ENCODE data around the gene SREBF2. TPM values are rescaled to one million over a fixed set of nuclear protein-coding genes. Genes with fewer than 3 reads are reported as not detected.
"Not testable (repeated sequence)": the region's sequence is repeated elsewhere in the genome, so short reads cannot be mapped to it uniquely, and the experiment has no call there.

SREBF2 gene
- total and polyA plus RNA-seq, 2 experiments from 2014 or later, result 113 to 114 TPM

DNA sequence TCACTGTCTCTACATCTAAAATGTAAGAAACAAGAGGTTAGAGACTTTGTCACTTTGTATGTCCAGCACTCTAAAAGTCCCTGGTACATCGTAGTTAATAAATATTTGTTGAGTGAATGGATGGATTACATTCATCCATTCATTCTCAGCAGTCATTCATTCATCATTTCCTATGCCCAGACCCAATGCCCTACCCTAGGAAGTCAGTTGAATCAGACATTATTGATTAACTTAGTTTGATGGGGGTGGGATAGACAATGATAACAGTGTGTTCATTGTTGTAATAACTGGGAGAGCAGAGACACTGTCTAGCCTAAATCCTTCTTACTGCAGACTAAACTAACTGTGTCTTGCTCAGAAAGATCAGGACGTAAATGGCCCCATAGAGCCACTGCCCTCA lies 115.2 kb downstream of the SREBF2 start:
- H2AFZ ChIP-seq, result no peak overlapping the region
- no peaks in the 10 kb centered on the region for H4K20me1 ChIP-seq (ENCODE audit: insufficient read depth, poor library complexity, severe bottlenecking)
- peaks cover 7% of the 10 kb centered on the region for H3K79me2 ChIP-seq
- TF ChIP-seq, protein P1, sequence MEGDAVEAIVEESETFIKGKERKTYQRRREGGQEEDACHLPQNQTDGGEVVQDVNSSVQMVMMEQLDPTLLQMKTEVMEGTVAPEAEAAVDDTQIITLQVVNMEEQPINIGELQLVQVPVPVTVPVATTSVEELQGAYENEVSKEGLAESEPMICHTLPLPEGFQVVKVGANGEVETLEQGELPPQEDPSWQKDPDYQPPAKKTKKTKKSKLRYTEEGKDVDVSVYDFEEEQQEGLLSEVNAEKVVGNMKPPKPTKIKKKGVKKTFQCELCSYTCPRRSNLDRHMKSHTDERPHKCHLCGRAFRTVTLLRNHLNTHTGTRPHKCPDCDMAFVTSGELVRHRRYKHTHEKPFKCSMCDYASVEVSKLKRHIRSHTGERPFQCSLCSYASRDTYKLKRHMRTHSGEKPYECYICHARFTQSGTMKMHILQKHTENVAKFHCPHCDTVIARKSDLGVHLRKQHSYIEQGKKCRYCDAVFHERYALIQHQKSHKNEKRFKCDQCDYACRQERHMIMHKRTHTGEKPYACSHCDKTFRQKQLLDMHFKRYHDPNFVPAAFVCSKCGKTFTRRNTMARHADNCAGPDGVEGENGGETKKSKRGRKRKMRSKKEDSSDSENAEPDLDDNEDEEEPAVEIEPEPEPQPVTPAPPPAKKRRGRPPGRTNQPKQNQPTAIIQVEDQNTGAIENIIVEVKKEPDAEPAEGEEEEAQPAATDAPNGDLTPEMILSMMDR (IDR thresholded peaks at IDR 0.05; ENCODE audit: poor library complexity), result no peak
- TF ChIP-seq EZH2phosphoT487 (IDR thresholded peaks at IDR 0.05; ENCODE audit: low read depth, severe bottlenecking, unreplicated experiment), result no peak
- no peak for TF ChIP-seq EZH2 (IDR thresholded peaks at IDR 0.05; ENCODE audit: borderline replicate concordance)
- no peaks in the 10 kb centered on the region for H3K9me3 ChIP-seq (ENCODE audit: low read depth)
- H3K9me2 ChIP-seq (replicated peaks; ENCODE audit: insufficient read depth), result no peaks in the 10 kb centered on the region
- 94% methylated on average over 2 of the region's 2 CpGs for WGBS (ENCODE audit: low lambda C conversion rate, missing lambda C conversion rate)
- no peak overlapping the region for H3K27ac ChIP-seq
- no peak overlapping the region for H3K4me3 ChIP-seq
- no peak overlapping the region for H3K4me2 ChIP-seq
- DNase-seq (ENCODE audit: low spot score), result no peak
- peaks cover 6% of the 10 kb centered on the region for H3K4me1 ChIP-seq (ENCODE audit: insufficient read depth)
- no peaks in the 10 kb centered on the region for H3K36me3 ChIP-seq (replicated peaks; ENCODE audit: insufficient read depth, low read depth)
- no peaks in the 10 kb centered on the region for H3K27me3 ChIP-seq

DNA sequence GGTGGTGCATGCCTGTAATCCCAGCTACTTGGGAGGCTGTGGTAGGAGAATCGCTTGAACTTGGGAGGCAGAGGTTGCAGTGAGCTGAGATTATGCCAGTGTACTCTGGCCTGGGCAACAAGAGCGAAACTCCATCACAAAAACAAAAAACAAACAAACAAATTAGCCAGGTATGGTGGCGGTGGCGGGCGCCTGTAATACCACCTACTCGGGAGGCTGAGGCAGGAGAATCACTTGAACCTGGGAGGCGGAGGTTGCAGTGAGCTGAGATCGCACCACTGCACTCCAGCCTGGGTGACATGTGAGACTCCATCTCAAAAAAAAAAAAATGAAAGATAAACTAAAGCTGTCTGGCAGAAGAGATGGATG lies 116.0 kb downstream of the SREBF2 start:
- not testable (repeated sequence) for DNase-seq (ENCODE audit: low spot score); H3K79me2 ChIP-seq; H2AFZ ChIP-seq; H3K27me3 ChIP-seq; H3K4me3 ChIP-seq; H3K9me3 ChIP-seq (ENCODE audit: low read depth); H3K27ac ChIP-seq; H4K20me1 ChIP-seq (ENCODE audit: insufficient read depth, poor library complexity, severe bottlenecking); H3K4me1 ChIP-seq (ENCODE audit: insufficient read depth); H3K9me2 ChIP-seq (replicated peaks; ENCODE audit: insufficient read depth); H3K36me3 ChIP-seq (replicated peaks; ENCODE audit: insufficient read depth, low read depth); H3K4me2 ChIP-seq
- WGBS (ENCODE audit: low lambda C conversion rate, missing lambda C conversion rate), result 91% methylated on average over 8 of the region's 8 CpGs

DNA sequence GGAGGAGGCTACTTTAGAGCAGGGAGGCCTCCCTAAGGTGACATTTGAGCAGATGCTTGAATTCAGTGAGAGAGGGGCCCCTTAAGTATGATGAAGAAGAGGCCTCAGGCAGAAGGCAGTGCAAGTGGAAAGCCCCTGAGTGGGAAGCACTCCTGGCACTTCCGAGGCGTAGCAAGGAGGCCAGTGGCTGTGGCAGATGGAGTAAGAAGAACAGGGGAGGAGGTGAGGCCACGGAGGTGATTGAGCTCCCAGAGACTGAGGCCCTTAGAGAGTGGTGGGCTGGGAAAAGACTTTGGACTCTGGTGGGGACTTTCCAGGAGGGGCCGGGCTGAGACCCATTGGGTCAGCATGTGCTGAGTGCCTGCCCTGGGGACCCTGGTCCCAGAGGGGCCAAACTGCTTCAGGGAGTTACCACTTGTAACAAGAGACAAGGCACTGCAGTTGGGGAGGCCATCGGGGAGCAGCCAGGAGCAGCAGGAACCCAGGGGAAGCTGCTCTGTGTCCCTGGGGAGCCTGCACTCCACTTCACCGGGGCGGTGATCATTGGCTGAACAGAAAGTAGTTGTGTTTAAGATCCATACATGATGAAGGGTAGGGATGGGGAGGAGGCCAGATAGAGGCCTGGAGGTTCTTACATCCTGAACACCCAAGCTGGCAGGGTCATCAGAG lies 116.5 kb downstream of the SREBF2 start:
- H2AFZ ChIP-seq, result no peak overlapping the region
- no peaks in the 10 kb centered on the region for H3K27me3 ChIP-seq
- no peak overlapping the region for H3K27ac ChIP-seq
- H3K9me3 ChIP-seq (ENCODE audit: low read depth), result no peaks in the 10 kb centered on the region
- no peaks in the 10 kb centered on the region for H4K20me1 ChIP-seq (ENCODE audit: insufficient read depth, poor library complexity, severe bottlenecking)
- 85% methylated on average over 7 of the region's 7 CpGs for WGBS (ENCODE audit: low lambda C conversion rate, missing lambda C conversion rate)
- no peak for TF ChIP-seq EZH2 (IDR thresholded peaks at IDR 0.05; ENCODE audit: borderline replicate concordance)
- TF ChIP-seq, protein P1 (IDR thresholded peaks at IDR 0.05; ENCODE audit: poor library complexity), result no peak
- no peak for TF ChIP-seq EZH2phosphoT487 (IDR thresholded peaks at IDR 0.05; ENCODE audit: low read depth, severe bottlenecking, unreplicated experiment)
- no peaks in the 10 kb centered on the region for H3K9me2 ChIP-seq (replicated peaks; ENCODE audit: insufficient read depth)
- no peak overlapping the region for H3K4me2 ChIP-seq
- DNase-seq (ENCODE audit: low spot score), result no peak
- H3K4me1 ChIP-seq (ENCODE audit: insufficient read depth), result peaks cover 6% of the 10 kb centered on the region
- no peak overlapping the region for H3K4me3 ChIP-seq
- no peaks in the 10 kb centered on the region for H3K36me3 ChIP-seq (replicated peaks; ENCODE audit: insufficient read depth, low read depth)
- peaks cover 7% of the 10 kb centered on the region for H3K79me2 ChIP-seq

DNA sequence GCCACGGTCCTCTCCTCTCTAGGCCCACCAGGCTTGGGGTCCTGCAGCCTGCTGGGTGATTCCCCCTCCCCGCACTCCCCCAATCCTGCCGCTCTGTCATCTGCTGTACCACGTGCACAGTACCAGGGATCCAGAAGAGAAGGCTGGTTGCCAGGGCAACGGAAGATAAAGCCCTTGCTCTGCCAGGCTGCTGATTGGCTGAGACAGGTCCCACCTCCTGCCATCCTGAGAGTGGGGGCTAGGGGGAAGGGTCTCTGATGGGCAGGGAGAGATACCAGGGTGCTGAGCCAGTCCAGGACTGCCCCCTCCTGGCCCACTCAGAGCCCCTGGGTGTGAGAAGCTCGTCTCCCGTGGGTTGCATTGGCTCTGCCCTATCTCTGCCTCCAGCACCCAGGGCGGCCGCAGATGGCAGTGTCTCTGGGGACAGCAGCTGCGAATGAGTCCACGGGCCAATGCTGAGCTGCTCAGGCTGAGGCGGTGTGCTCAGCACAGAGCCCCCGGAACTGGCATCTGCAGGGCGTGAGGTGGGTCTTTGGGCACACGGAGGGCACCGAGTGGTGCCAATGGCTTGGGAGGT lies 119.1 kb downstream of the SREBF2 start, which contains the start of gene SMIM45:
Gene SMIM45 (plus strand): TSS at position 253 of the 577 bp plus-strand sequence.
- no peaks in the 10 kb centered on the region for H3K36me3 ChIP-seq (replicated peaks; ENCODE audit: insufficient read depth, low read depth)
- no peak within 1 kb of the TSS for H2AFZ ChIP-seq
- H3K9me3 ChIP-seq (ENCODE audit: low read depth), result no peaks in the 10 kb centered on the region
- 63% methylated on average over 15 of the region's 16 CpGs for WGBS (ENCODE audit: low lambda C conversion rate, missing lambda C conversion rate)
- H3K4me2 ChIP-seq, result no peak within 1 kb of the TSS
- no peak within 1 kb of the TSS for H3K4me3 ChIP-seq
- H3K27me3 ChIP-seq, result no peaks in the 10 kb centered on the region
- H3K79me2 ChIP-seq, result no peaks in the 10 kb centered on the region
- H3K4me1 ChIP-seq (ENCODE audit: insufficient read depth), result no peaks in the 10 kb centered on the region
- H3K9me2 ChIP-seq (replicated peaks; ENCODE audit: insufficient read depth), result no peaks in the 10 kb centered on the region
- TF ChIP-seq EZH2phosphoT487 (IDR thresholded peaks at IDR 0.05; ENCODE audit: low read depth, severe bottlenecking, unreplicated experiment) (no peak), EZH2 (IDR thresholded peaks at IDR 0.05; ENCODE audit: borderline replicate concordance) (no peak)
- TF ChIP-seq, protein P1 (IDR thresholded peaks at IDR 0.05; ENCODE audit: poor library complexity), result no peak
- no peak within 1 kb of the TSS for H3K27ac ChIP-seq
- no peak for DNase-seq (ENCODE audit: low spot score)
- H4K20me1 ChIP-seq (ENCODE audit: insufficient read depth, poor library complexity, severe bottlenecking), result no peaks in the 10 kb centered on the region
